HCT116 (cell line): ENCODE measurements around the gene GTF2I.

Source experiments
- POLR2A ChIP-seq: IDR thresholded peaks from 2 replicates; pipeline ENCODE4 v1.7.0; 2011; ENCODE audit warnings: borderline replicate concordance; ENCODE audit not compliant: insufficient read depth, insufficient read length; ENCODE audit errors: extremely low read depth
- SRF ChIP-seq: IDR thresholded peaks from 2 replicates; pipeline ENCODE4 v1.6.1; 2012; ENCODE audit warnings: low read depth

- TF ChIP-seq POLR2A (no peak), SRF (no peak)
Measured at GRCh38 chr7:74619235-74619860, 38.2 kb upstream of the GTF2I start.
